ENCODE measurements around the gene CCDC194.

Gene CCDC194, protein sequence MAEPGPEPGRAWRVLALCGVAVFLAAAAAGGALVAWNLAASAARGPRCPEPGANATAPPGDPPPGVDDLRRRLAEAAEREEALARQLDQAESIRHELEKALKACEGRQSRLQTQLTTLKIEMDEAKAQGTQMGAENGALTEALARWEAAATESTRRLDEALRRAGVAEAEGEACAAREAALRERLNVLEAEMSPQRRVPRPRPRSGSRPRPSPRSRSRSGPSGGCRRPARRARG

DNA sequence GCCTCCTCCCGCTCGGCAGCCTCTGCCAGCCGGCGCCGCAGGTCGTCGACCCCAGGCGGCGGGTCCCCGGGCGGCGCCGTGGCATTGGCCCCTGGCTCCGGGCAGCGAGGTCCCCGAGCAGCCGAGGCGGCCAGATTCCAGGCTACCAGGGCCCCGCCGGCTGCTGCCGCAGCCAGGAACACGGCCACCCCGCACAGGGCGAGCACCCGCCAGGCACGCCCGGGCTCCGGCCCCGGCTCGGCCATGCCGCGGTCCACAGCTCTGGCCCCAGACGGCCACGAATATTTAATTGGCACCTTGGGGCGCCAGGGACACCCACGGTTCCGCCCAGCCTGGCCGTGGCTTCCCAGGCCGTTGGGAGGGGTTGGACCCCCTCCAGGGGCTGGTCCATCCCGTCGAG, at the start of gene CCDC194:
TSS of gene CCDC194 (minus strand) at position 283 of the 400 bp plus-strand sequence. CDS start at position 245, 38 bp downstream.
- Histone ChIP-seq H3K4me3 (ENCODE audit: low read depth in 1 of 2, low read length in 2 of 2) (no peak within 1 kb of the TSS), H3K4me1 (ENCODE audit: insufficient read depth, low read length) (peaks cover 6% of the 10 kb centered on the region), H3K36me3 (ENCODE audit: insufficient read depth, low read length) (no peaks in the 10 kb centered on the region), H3K27ac (ENCODE audit: low read depth, low read length) (no peak within 1 kb of the TSS), H3K27me3 (ENCODE audit: control insufficient read depth in 1 of 2, insufficient read depth in 2 of 2, low read length in 2 of 2) (peaks cover 12 to 29% of the 10 kb centered on the region in 2 donors), H3K9ac (ENCODE audit: low read length) (no peak within 1 kb of the TSS), H3K9me3 (ENCODE audit: low read length) (no peaks in the 10 kb centered on the region)

DNA sequence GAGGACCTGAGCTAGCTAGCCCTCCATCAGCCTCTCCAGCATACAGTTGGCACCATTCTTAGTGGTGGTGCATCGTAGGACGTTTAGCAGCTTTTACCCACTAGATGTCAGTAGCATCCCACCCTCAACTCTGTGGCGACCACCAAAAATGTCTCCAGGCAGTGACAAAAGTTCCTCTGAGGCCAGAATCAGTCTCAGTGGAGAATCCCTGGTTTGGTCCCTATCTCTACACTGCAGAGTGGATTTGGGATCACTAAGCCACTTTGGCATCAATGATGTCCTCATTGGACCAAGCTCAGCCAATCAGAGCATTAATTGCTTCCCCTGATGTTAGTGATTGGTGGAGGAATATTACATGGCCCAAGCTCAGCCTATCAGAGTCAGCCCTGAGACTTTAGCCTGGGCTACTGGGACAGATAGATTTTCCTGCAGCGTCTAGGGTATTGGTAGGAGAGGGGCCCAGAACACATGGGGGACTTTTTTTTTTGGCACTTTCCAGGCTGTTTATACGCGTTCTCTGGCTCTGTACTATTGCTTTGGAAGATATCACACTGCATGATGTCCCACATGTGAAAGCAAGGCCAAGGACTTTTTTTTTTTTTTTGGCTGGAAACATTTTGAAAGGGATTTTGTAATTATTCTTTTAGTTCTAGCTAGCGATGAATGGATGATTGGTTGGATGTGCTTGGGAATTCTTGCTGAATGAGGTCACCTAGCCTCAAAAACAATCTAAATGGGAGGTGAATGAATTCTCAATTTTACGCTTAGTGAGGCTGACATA, 47.4 kb upstream of the CCDC194 start:
- Histone ChIP-seq H3K4me1 (ENCODE audit: insufficient read depth, low read length) (no peaks in the 10 kb centered on the region), H3K27ac (ENCODE audit: low read depth, low read length) (no peak overlapping the region), H3K27me3 (ENCODE audit: control insufficient read depth in 1 of 2, insufficient read depth in 2 of 2, low read length in 2 of 2) (no peaks in the 10 kb centered on the region), H3K4me3 (ENCODE audit: low read depth in 1 of 2, low read length in 2 of 2) (no peak overlapping the region), H3K9ac (ENCODE audit: low read length) (no peak overlapping the region), H3K9me3 (ENCODE audit: low read length) (no peaks in the 10 kb centered on the region), H3K36me3 (ENCODE audit: insufficient read depth, low read length) (no peaks in the 10 kb centered on the region)

DNA sequence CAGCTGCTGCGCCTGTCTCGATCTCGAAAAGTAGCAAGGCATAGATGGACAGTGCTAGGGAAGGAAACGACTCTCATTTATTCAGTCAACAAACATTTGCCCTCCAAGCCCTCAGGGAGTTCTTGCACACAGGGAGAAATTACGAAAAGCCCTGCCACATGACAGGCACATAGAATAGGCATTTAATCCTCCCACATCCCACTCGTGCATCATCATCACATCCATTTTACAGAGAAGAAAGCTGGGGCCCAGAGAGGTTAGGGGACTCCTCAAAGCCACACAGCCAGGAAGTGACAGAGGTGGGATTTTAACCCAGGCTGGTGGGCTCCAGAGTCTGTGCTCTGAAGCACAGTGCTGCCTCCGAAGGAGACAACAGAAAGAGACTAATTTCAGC, 42.9 kb upstream of the CCDC194 start:
- Histone ChIP-seq H3K9ac (ENCODE audit: low read length) (no peak overlapping the region), H3K27ac (ENCODE audit: low read depth, low read length) (no peak overlapping the region), H3K27me3 (ENCODE audit: control insufficient read depth in 1 of 2, insufficient read depth in 2 of 2, low read length in 2 of 2) (no peaks in the 10 kb centered on the region), H3K4me1 (ENCODE audit: insufficient read depth, low read length) (no peaks in the 10 kb centered on the region), H3K9me3 (ENCODE audit: low read length) (no peaks in the 10 kb centered on the region), H3K36me3 (ENCODE audit: insufficient read depth, low read length) (no peaks in the 10 kb centered on the region), H3K4me3 (ENCODE audit: low read depth in 1 of 2, low read length in 2 of 2) (no peak overlapping the region)

DNA sequence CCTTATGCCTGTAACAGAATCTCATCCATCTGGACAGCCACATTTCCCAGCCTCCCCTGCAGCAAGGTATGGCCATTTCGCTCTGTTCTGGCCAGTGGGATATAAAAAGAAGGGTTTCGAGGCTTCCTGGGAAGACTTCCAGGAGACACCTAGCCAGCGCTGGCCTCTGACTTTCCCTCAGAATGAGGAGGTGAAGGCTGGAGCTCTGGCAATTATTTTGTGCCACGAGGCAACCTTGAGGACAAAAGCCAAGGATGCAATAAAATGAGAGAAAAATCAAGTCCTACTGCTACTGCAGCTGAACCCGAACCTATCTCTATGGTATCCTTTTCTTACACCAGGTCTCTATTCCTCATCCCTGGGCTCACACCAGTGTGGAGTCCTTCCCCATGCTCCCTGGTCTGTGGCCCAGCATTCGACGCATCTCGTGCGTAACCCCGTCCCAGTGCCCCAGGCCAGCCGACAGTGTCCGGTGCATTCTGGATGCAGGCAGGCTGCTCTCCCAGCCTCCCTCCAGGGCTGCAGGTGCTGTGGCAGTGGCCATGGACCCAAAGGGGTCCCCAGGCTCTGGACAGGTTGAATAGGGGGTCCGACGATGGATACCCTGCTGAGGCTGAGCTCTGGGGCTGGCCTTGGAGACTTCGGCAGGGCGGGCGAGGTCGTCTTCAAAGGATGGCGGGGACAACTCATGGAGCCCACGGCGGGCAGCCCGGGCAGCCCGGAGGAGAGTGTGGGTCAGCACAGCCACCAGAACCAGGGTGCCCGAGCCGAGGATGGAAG, 42.3 kb upstream of the CCDC194 start:
- Histone ChIP-seq H3K27me3 (ENCODE audit: control insufficient read depth in 1 of 2, insufficient read depth in 2 of 2, low read length in 2 of 2) (no peaks in the 10 kb centered on the region), H3K9ac (ENCODE audit: low read length) (no peak overlapping the region), H3K27ac (ENCODE audit: low read depth, low read length) (no peak overlapping the region), H3K4me3 (ENCODE audit: low read depth in 1 of 2, low read length in 2 of 2) (no peak overlapping the region), H3K36me3 (ENCODE audit: insufficient read depth, low read length) (no peaks in the 10 kb centered on the region), H3K4me1 (ENCODE audit: insufficient read depth, low read length) (no peaks in the 10 kb centered on the region), H3K9me3 (ENCODE audit: low read length) (no peaks in the 10 kb centered on the region)

DNA sequence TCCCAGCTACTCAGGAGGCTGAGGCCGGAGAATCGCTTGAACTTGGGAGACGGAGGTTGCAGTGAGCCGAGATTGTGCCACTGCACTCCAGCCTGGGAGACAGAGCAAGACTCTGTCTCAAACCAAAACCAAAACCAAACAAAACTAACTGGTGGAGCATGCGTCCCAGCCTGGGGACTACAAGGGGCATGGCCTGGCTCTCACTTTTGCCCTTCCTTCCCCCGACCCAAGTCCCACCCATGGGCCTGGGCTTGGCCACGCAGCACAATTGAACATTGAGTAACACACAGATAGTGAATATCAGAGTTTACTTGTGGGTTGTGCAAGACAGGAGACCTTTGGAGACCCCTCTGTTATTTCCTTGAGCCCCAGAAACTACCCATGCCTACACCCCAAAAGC, 41.2 kb upstream of the CCDC194 start:
- Histone ChIP-seq H3K4me3 (ENCODE audit: low read depth in 1 of 2, low read length in 2 of 2) (no peak overlapping the region), H3K9ac (ENCODE audit: low read length) (no peak overlapping the region), H3K9me3 (ENCODE audit: low read length) (no peaks in the 10 kb centered on the region), H3K27ac (ENCODE audit: low read depth, low read length) (no peak overlapping the region), H3K4me1 (ENCODE audit: insufficient read depth, low read length) (no peaks in the 10 kb centered on the region), H3K27me3 (ENCODE audit: control insufficient read depth in 1 of 2, insufficient read depth in 2 of 2, low read length in 2 of 2) (no peaks in the 10 kb centered on the region), H3K36me3 (ENCODE audit: insufficient read depth, low read length) (no peaks in the 10 kb centered on the region)

DNA sequence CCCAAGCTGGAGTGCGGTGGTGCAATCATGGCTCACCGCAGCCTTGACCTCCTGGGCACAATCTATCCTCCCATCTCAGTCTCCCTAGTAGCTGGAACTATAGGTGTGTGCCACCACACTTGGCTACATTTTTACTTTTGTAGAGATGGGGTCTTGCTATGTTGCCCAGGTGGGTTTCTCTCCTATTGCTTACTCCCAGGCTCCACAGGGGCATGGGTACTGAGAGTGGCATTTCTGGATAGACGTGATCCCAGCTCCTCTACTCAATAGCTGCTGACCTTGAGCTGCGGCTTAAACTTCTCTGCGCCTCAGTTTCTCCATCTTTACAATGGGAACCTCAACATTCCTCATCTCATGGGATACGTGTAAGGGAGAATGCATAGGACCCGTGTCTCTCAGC, 37.4 kb upstream of the CCDC194 start:
- H3K4me3 ChIP-seq (ENCODE audit: low read depth in 1 of 2, low read length in 2 of 2): no peak overlapping the region
- H3K27ac ChIP-seq (ENCODE audit: low read depth, low read length): no peak overlapping the region
- H3K4me1 ChIP-seq (ENCODE audit: insufficient read depth, low read length): no peaks in the 10 kb centered on the region
- no peaks in the 10 kb centered on the region for H3K9me3 ChIP-seq (ENCODE audit: low read length)
- no peaks in the 10 kb centered on the region for H3K36me3 ChIP-seq (ENCODE audit: insufficient read depth, low read length)
- no peaks in the 10 kb centered on the region for H3K27me3 ChIP-seq (ENCODE audit: control insufficient read depth in 1 of 2, insufficient read depth in 2 of 2, low read length in 2 of 2)
- H3K9ac ChIP-seq (ENCODE audit: low read length): no peak overlapping the region

DNA sequence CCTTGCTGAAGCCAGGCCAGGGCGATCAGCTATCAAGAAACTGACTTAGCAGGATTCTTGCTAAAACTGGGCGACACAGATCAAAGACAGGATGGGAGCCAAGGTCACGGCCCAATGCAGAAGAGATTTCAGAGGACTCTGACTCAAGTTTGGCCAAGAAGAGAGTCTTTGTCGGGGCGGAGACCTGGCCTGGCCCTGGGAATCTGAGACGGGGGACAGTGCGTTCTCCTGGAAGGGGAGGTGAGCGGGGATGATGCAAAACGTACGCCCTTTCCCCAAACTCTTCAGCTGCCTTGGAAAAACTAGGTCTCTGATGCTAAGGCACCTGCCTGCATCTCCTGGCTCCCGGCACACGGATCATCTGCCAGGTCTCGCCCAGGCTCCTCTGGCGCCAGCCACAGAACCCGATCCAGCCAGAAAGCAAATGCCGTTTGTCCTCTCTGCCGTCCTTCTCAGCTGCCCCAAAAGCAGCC, 35.7 kb upstream of the CCDC194 start:
- Histone ChIP-seq H3K27me3 (ENCODE audit: control insufficient read depth in 1 of 2, insufficient read depth in 2 of 2, low read length in 2 of 2) (no peaks in the 10 kb centered on the region), H3K9ac (ENCODE audit: low read length) (no peak overlapping the region), H3K9me3 (ENCODE audit: low read length) (no peaks in the 10 kb centered on the region), H3K4me3 (ENCODE audit: low read depth in 1 of 2, low read length in 2 of 2) (no peak overlapping the region), H3K27ac (ENCODE audit: low read depth, low read length) (no peak overlapping the region), H3K36me3 (ENCODE audit: insufficient read depth, low read length) (no peaks in the 10 kb centered on the region), H3K4me1 (ENCODE audit: insufficient read depth, low read length) (no peaks in the 10 kb centered on the region)

DNA sequence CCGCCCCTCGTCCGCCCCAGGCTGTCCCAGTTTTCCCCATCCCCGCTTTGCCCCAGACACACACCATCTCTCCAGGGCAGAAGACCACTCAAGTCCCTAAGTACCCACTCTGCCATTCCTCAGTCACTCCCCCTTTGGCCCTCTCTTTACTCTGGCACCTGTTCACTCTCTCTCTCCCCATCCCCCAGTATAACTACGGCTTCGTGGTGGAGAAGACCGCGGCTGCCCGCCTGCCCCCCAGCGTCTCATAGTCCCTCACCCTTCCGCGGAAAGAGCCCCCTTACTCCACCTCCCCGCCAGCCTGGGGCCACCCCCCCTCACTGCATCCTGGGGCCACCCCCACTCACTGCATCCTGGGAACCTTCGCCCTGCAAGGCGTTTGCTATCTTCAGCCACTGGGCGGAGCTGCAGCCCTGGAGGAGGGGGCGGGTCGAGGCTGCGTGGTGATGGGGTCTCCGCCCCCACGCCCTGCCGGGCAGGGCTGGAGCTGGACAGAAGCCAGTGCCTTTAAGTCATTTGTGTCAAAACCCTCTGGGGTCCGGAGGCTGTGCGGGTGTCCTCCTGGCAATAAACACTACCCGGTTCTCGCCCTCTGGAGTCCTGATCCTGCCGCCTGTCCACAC, 30.9 kb upstream of the CCDC194 start:
- Histone ChIP-seq H3K27ac (ENCODE audit: low read depth, low read length) (no peak overlapping the region), H3K27me3 (ENCODE audit: control insufficient read depth in 1 of 2, insufficient read depth in 2 of 2, low read length in 2 of 2) (no peaks in the 10 kb centered on the region), H3K36me3 (ENCODE audit: insufficient read depth, low read length) (no peaks in the 10 kb centered on the region), H3K4me3 (ENCODE audit: low read depth in 1 of 2, low read length in 2 of 2) (no peak overlapping the region), H3K4me1 (ENCODE audit: insufficient read depth, low read length) (no peaks in the 10 kb centered on the region), H3K9ac (ENCODE audit: low read length) (no peak overlapping the region), H3K9me3 (ENCODE audit: low read length) (no peaks in the 10 kb centered on the region)

DNA sequence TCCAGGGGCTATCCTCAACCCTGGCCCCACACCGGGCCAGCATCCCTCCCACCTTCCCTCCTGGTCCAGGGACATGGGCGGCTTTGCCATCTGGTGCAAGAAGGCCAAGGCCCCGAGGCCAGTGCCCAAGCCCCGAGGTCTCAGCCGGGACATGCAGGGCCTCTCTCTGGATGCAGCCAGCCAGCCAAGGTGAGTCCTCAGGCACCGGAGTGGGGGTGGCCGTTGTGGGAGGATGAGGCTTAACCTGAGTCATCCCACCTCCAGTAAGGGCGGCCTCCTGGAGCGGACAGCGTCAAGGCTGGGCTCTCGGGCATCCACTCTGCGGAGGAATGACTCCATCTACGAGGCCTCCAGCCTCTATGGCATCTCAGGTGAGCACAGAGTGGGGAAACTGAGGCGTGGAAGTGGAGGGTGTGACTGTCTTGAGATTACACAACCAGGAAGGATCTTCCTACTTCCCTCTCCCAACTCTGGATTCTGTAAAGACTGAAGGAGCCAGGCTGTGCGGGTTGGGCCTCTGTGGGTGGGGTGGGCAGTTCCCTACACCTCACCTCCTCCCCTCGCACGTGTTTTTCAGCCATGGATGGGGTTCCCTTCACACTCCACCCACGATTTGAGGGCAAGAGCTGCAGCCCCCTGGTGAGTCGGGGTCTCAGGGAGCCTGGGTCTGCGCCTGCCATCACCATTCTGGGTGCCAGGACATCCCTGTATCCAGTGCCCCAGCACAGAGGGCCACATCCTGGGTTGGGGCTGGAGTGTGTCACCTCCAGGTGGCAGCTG, 29.6 kb upstream of the CCDC194 start:
- Histone ChIP-seq H3K4me3 (ENCODE audit: low read depth in 1 of 2, low read length in 2 of 2) (no peak overlapping the region), H3K27me3 (ENCODE audit: control insufficient read depth in 1 of 2, insufficient read depth in 2 of 2, low read length in 2 of 2) (no peaks in the 10 kb centered on the region)

DNA sequence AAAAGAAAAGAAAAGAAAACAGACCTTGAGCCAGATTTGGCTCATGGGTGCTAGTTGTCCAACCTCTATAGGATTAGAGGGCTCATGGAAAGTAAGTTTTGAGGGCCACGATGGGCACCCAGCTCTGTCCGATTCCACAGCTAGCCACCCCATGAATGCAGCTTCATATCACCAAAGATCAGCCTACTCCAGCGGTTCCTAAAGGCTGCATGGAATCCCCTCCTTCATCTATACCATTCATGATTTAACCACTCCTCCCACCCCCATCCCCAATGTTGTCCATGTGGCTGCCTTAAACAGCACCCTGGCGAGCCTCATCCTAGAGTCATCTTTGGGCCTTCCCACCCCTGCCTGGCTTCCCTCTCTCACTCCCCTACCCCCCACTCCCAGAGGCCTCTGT, 27.9 kb upstream of the CCDC194 start:
- Histone ChIP-seq H3K4me1 (ENCODE audit: insufficient read depth, low read length) (peaks cover 6% of the 10 kb centered on the region), H3K36me3 (ENCODE audit: insufficient read depth, low read length) (no peaks in the 10 kb centered on the region), H3K4me3 (ENCODE audit: low read depth in 1 of 2, low read length in 2 of 2) (no peak overlapping the region), H3K9ac (ENCODE audit: low read length) (no peak overlapping the region), H3K9me3 (ENCODE audit: low read length) (no peaks in the 10 kb centered on the region), H3K27ac (ENCODE audit: low read depth, low read length) (no peak overlapping the region), H3K27me3 (ENCODE audit: control insufficient read depth in 1 of 2, insufficient read depth in 2 of 2, low read length in 2 of 2) (no peaks in the 10 kb centered on the region)

More for the DNA sequence above, 29.6 kb upstream of the CCDC194 start:
- Histone ChIP-seq H3K27ac (ENCODE audit: low read depth, low read length) (no peak overlapping the region), H3K4me1 (ENCODE audit: insufficient read depth, low read length) (peaks cover 6% of the 10 kb centered on the region), H3K9me3 (ENCODE audit: low read length) (no peaks in the 10 kb centered on the region), H3K36me3 (ENCODE audit: insufficient read depth, low read length) (no peaks in the 10 kb centered on the region), H3K9ac (ENCODE audit: low read length) (no peak overlapping the region)

Measured in muscle layer of colon (tissue), 2 donors.